T-helper 2 cell treated with Interferon-gamma antibody and Interleukin-4, amounts not matched to agents 5 μg/mL and 100 μg/mL, for 36 hours (primary cell): ENCODE data around the gene IQCH.

Source experiments
- DNase-seq: peaks from one replicate; pipeline ENCODE4 v3.0.0; 2021; ENCODE audit warnings: low spot score
- H3K27ac Mint-ChIP-seq: one replicate; pipeline ENCODE4 v1.8.0; 2021; ENCODE audit warnings: mild to moderate bottlenecking, mixed read lengths
- H3K27me3 Mint-ChIP-seq: one replicate; pipeline ENCODE4 v1.8.0; 2021; ENCODE audit warnings: low read depth, mixed read lengths
- H3K36me3 Mint-ChIP-seq: one replicate; pipeline ENCODE4 v1.8.0; 2021; ENCODE audit warnings: low read depth, mixed read lengths
- H3K4me1 Mint-ChIP-seq: one replicate; pipeline ENCODE4 v1.8.0; 2021; ENCODE audit warnings: low read depth, mixed read lengths
- H3K4me3 Mint-ChIP-seq: one replicate; pipeline ENCODE4 v1.8.0; 2022; ENCODE audit warnings: mild to moderate bottlenecking, moderate library complexity, mixed read lengths
- H3K9me3 Mint-ChIP-seq: one replicate; pipeline ENCODE4 v1.8.0; 2021; ENCODE audit warnings: mixed read lengths

The IQCH gene

DNA sequence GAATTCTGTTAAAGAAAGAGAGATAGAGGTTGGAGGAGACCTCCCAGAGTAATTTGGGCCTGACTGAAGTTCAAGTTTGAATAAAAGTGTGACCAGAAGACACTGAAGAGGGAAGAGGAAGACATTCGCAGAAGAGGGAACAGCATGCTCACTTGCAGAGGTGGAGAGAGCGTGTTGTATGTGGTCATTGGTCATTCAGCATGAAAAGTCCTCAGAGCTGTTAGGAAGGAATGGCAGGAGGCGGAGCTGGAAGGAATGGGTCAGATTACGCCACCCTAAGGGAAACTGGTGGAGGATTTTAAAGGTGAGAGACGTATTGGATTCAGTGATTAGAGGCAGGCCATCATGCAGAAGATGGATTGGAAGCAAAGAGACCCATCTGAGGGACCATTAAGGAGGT, 41.6 kb downstream of the IQCH start:
- Mint-ChIP-seq H3K27ac (no peak overlapping the region), H3K4me3 (no peak overlapping the region), H3K4me1 (no peaks in the 10 kb centered on the region), H3K36me3 (no peaks in the 10 kb centered on the region), H3K27me3 (peaks cover 16% of the 10 kb centered on the region), H3K9me3 (no peaks in the 10 kb centered on the region)
- DNase-seq, result no peak

DNA sequence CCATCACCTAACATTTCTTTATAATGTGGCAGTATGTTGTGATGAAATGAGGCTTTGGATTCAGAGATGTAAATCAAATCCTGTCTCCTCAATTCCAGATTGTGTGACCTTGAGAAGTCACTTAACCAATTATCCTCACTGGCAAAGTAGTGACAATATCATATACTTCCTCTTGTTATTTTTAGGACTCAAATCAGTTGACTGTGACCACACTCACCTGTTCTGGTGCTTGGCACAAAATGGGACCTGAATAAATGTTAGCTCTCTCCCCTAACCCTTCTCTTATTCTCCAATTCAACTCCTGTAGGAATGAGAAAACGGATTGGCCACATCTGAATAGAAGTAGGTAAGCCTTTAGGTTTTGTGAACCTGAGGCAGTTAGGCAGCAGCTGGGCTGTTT, 42.1 kb downstream of the IQCH start:
- no peak for DNase-seq
- no peaks in the 10 kb centered on the region for H3K36me3 Mint-ChIP-seq
- no peak overlapping the region for H3K27ac Mint-ChIP-seq
- H3K9me3 Mint-ChIP-seq, result no peaks in the 10 kb centered on the region
- H3K4me1 Mint-ChIP-seq, result no peaks in the 10 kb centered on the region
- H3K27me3 Mint-ChIP-seq, result peaks cover 16% of the 10 kb centered on the region
- no peak overlapping the region for H3K4me3 Mint-ChIP-seq

DNA sequence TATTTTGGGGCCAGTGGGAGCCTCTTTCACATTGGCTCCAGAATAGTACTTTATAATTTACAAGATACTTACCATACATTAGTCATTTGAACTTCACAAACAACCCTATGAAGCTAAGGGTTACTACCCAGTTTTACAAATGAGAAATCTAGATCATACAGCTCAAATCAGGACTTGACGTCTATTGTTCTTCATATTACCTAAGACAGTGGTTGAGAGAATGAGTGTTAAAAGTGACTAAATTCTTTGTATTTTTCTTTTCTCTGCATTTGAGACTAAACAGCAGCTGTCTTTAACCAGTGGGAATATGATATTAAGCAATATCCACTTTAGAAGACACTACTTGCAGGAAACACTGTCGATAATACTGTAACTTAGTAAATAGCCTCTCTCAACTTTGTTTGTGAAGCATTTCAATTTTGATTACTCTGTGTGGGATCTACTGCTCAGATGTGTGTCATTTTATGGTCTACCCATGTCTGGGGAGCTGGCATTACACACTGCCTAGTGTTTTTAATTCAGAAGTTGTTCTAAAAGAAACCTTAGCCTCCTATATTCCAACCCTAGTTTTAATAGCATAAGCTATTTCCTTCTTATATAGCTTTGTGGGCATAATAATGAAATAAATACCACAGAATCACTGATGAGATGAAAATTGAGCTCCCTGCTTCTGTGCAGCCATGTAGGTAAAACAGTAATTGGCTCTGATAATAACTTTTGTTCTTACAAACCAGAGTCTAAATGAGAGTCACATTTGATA, 45.9 kb downstream of the IQCH start:
- Mint-ChIP-seq H3K36me3 (no peaks in the 10 kb centered on the region), H3K4me1 (no peaks in the 10 kb centered on the region), H3K27ac (no peak overlapping the region), H3K27me3 (peaks cover 24% of the 10 kb centered on the region), H3K9me3 (no peaks in the 10 kb centered on the region), H3K4me3 (no peak overlapping the region)
- DNase-seq, result no peak

DNA sequence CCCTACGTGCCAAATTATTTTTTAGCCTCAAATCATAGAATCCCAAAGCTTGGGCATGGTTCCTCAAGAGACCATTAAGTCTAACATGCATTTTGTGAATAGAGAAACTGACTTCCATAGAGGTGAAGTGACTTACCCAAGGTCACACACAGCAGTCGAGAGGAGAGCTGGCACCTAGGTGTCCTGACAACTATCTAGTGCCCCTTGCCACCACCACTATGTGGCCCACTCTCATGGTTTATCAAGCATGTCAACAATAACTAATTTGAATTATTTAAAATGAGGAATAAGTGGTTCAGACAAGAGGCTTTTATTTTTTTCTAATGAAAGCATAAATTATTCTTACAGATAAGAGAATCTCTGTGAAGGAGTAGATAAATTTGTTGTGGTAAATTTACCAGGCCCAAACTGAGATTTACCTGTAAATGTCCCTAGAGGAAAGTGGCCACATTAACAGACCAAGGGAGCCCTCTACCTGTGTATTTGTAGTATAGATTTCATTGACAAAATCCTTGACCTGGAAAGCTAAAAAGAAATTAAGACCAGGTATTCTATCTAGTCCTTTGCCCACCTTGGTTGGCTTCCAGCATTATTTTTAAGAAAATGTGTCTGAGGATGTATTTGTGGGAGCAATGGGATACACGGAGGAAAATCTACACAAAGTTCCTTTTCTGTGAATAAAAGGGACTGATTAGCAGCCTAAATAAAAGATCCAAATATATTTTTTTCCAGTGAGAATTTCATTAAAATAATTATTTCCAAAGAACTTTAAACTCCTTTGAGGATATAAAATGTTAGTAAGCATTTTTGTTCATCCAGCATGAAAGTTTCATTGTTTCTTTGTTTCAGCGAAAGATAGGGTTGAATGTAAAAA, 49.1 kb downstream of the IQCH start:
- peaks cover 33% of the 10 kb centered on the region for H3K27me3 Mint-ChIP-seq
- no peak overlapping the region for H3K27ac Mint-ChIP-seq
- no peaks in the 10 kb centered on the region for H3K9me3 Mint-ChIP-seq
- H3K4me3 Mint-ChIP-seq, result no peak overlapping the region
- no peaks in the 10 kb centered on the region for H3K4me1 Mint-ChIP-seq
- no peak for DNase-seq
- no peaks in the 10 kb centered on the region for H3K36me3 Mint-ChIP-seq

DNA sequence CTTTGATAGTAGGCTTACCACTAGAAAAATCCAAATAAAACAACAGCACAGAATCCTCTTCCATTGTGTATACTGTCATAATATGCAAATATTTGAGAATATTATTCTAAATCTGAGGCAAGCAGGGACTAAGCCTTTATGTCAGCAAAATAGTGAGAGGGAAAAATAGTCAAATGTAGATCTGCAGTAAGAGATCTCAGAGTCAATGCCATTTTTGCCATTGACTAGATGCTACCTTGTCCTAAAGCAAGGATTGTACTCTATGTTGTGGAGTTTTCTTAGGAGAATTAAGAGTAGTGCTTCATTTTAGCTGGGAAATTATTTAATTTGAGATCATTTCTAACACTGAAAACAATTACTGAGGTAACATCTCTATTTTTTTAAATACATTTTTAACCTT, 50.2 kb downstream of the IQCH start:
- H3K36me3 Mint-ChIP-seq, result no peaks in the 10 kb centered on the region
- no peak overlapping the region for H3K4me3 Mint-ChIP-seq
- no peaks in the 10 kb centered on the region for H3K4me1 Mint-ChIP-seq
- no peaks in the 10 kb centered on the region for H3K9me3 Mint-ChIP-seq
- no peak for DNase-seq
- H3K27ac Mint-ChIP-seq, result no peak overlapping the region
- peaks cover 37% of the 10 kb centered on the region for H3K27me3 Mint-ChIP-seq

DNA sequence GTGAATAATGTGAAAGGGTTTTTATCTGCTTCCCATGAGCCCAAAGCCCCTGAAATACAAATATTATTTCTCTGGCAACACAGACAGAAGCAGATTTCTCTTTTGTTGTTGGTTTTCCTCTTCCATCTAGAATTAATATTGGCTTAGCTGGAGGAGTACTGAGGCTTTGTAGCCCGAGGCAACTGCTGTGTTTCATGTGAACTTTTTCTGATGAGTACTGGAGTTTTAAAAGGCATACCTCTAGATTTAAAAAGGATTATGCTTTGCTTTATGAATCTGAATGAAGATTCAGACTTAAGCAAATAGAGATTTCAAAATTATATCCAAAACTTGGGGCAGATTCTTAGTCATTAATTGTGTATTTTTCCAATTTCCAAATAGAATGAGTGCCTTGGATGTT, 50.9 kb downstream of the IQCH start:
- H3K4me3 Mint-ChIP-seq, result no peak overlapping the region
- H3K27me3 Mint-ChIP-seq, result peaks cover 36% of the 10 kb centered on the region
- H3K4me1 Mint-ChIP-seq, result no peaks in the 10 kb centered on the region
- no peak for DNase-seq
- H3K36me3 Mint-ChIP-seq, result no peaks in the 10 kb centered on the region
- H3K9me3 Mint-ChIP-seq, result no peaks in the 10 kb centered on the region
- no peak overlapping the region for H3K27ac Mint-ChIP-seq

DNA sequence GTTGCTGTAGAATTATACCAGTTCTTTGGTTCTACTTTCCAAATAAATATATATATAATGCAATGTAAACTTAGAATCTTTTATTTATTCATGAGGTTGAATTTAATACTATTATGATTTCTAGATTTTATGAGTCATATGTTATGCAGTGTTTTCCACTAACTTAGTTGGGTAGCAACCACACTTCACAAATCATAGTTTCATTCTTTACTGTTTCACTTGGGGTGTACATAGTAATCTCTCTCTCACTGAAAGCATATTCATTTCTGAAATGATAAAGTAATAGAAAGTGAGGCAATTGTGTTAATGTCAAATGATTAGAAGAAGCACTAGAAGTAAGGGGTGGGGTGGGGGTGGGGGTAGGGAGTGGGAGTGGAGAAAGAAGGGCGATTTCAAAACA, 52.6 kb downstream of the IQCH start:
- Mint-ChIP-seq H3K4me1 (no peaks in the 10 kb centered on the region), H3K4me3 (no peak overlapping the region), H3K27me3 (peaks cover 31% of the 10 kb centered on the region), H3K9me3 (no peaks in the 10 kb centered on the region), H3K36me3 (no peaks in the 10 kb centered on the region), H3K27ac (no peak overlapping the region)
- DNase-seq, result no peak

DNA sequence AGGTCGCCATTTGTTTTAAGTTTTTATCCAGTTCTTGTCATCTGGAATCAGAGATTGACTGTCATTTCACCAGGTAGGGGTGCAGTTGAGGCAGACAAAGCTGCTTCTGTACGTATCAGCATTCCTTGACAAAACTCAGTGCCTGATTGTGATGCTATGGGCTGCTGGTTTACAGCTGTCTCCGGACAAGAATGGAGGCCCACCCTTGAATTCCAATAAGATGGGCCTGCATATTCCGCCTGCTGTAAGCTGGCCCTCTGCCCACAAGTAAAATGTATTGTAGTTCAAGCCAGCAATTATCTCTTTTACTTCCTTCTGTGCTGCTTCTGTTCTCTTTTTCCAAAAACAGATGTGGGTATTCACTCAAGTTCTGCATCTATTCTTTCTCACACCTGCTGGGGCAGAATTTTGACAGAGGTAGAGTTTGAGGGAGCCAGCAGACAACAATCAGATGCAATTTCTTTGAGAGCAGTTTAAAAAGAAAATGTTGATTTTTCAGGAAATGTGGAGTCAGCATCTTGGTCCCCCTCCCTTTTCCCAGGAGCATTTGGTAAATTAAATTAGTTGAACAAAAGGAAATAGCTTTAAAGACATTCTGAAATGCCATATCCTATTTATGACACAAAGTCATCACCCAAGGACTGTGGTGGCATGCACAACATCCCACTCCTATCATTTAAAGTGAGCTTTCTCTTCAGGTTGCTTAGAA, 53.5 kb downstream of the IQCH start:
- Mint-ChIP-seq H3K9me3 (no peaks in the 10 kb centered on the region), H3K4me3 (no peak overlapping the region), H3K4me1 (no peaks in the 10 kb centered on the region), H3K27me3 (peaks cover 29% of the 10 kb centered on the region), H3K36me3 (no peaks in the 10 kb centered on the region), H3K27ac (no peak overlapping the region)
- no peak for DNase-seq

DNA sequence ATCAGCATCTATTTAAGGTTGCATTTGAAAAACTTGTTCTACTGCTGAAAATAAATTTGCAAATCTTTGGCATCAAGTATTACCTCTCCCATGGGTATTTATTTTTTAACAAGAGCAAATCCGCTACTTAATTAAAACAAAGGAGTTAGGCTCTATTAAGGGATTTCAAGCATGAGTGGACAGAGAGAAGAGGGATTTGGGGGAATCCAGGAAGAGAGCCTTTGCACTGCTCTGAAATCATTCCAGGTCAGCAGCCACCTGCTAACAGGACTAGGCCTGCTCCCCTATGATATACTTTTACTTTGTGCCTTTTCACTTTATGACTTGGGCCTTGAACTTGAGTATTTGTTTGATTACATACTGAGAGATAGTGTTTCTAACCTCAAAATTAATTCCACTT, 57.1 kb downstream of the IQCH start:
- H3K27me3 Mint-ChIP-seq, result peaks cover 22% of the 10 kb centered on the region
- H3K27ac Mint-ChIP-seq, result no peak overlapping the region
- H3K4me3 Mint-ChIP-seq, result no peak overlapping the region
- H3K9me3 Mint-ChIP-seq, result no peaks in the 10 kb centered on the region
- no peaks in the 10 kb centered on the region for H3K36me3 Mint-ChIP-seq
- H3K4me1 Mint-ChIP-seq, result no peaks in the 10 kb centered on the region
- DNase-seq, result no peak

DNA sequence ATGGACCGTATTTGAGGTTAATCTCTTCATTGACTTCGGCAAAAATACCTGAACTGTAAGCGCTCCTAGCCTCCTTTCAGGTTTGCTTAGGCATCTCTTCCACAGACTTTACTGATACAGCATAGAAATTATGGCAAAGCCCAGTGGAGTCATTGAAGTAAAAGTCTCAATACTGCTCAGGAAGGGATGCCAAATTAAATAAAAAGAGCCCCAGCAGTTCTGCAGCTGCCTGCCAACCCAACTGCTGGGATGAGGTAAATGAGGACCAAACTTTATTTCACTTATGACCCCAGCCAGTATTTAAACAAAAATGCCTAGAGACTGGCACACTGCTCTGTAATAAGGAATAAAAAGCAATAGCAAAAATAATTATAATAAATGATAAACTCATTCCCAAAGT, 65.4 kb downstream of the IQCH start:
- no peak overlapping the region for H3K4me3 Mint-ChIP-seq
- DNase-seq, result no peak
- H3K27me3 Mint-ChIP-seq, result peaks cover 36% of the 10 kb centered on the region
- H3K9me3 Mint-ChIP-seq, result no peaks in the 10 kb centered on the region
- H3K27ac Mint-ChIP-seq, result no peak overlapping the region
- H3K4me1 Mint-ChIP-seq, result no peaks in the 10 kb centered on the region
- H3K36me3 Mint-ChIP-seq, result no peaks in the 10 kb centered on the region

DNA sequence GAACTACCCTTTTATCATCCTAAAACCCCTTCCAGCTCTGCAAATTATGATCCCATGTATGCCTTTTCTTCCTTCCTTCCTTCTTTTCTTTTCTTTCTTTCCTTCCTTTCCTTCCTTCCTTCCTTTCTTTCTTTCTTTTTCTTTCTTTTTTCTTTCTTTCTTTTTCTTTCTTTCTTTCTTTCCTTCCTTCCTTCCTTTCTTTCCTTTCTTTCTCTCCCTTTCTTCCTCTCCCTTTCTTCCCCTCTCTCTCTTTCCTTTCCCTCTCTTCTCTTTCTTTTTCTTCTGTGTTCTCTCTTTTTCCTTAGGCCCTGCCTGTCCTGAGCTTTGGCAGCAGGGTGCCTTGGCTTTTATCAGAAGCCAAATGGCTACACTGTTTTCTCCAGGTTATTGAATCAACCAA, 66.8 kb downstream of the IQCH start:
- no peak overlapping the region for H3K4me3 Mint-ChIP-seq
- no peak for DNase-seq
- no peak overlapping the region for H3K27ac Mint-ChIP-seq
- H3K4me1 Mint-ChIP-seq, result no peaks in the 10 kb centered on the region
- H3K36me3 Mint-ChIP-seq, result no peaks in the 10 kb centered on the region
- H3K27me3 Mint-ChIP-seq, result peaks cover 35% of the 10 kb centered on the region
- H3K9me3 Mint-ChIP-seq, result no peaks in the 10 kb centered on the region

DNA sequence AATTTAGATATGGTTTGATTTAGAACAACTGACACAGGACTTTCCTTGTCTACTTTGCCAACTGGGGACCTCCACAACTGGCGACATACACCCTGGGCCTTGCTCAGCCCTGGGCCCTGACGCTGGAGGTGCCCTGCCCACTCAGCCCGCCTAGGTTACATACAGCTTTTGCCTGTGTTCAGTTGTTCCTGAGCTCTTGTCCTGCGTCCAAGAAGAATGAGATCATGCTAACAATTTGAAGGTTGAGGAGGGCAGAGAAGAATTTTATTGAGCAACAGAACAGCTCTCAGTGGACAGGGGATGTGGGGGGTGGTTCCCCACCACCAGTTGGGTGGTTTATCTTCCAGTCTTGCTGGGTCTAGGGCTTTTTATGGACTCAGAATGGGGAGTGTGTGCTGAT, 67.9 kb downstream of the IQCH start:
- Mint-ChIP-seq H3K27me3 (peaks cover 31% of the 10 kb centered on the region), H3K4me1 (no peaks in the 10 kb centered on the region), H3K36me3 (no peaks in the 10 kb centered on the region), H3K9me3 (no peaks in the 10 kb centered on the region), H3K27ac (no peak overlapping the region), H3K4me3 (no peak overlapping the region)
- DNase-seq, result no peak

DNA sequence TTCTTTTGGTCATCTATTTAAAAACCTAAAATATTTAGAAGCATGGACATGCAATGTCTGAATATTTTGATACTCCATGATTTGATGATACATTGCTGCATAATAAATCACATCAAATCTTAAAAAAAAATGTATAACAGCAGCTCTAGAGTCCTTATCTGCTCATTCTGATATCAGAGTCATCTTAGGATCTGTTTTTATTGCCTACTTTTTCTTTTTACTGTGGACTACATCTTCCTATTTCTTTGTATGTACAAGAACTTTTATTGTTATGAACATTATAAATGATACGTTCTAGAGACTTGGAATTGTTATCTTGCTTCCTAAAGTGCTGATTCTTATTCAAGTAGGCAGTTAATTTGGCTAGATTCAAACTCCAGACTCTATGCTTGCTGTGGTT, 72.7 kb downstream of the IQCH start:
- Mint-ChIP-seq H3K9me3 (no peaks in the 10 kb centered on the region), H3K4me3 (no peak overlapping the region), H3K4me1 (no peaks in the 10 kb centered on the region), H3K36me3 (no peaks in the 10 kb centered on the region), H3K27me3 (peaks cover 29% of the 10 kb centered on the region), H3K27ac (no peak overlapping the region)
- no peak for DNase-seq

DNA sequence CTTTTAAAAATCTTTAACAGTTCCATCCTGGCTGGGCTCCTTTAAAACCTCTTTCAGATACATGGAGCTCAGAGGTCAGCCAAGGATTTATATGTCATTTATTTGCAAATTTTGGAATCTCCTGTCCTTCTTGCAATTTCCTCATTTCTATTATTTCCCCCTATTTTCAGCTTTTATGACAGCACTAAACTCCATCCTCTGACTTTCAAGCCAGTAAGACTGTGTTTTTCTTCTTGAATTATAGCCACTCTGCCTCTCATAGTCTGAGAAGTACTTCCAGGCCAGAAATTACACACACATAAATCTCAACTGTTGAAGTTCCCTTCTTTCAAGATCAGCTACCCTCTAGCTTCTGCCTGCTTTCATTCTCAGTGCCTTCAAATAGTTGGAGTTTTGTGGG, 73.2 kb downstream of the IQCH start:
- H3K27ac Mint-ChIP-seq, result no peak overlapping the region
- H3K4me3 Mint-ChIP-seq, result no peak overlapping the region
- no peaks in the 10 kb centered on the region for H3K4me1 Mint-ChIP-seq
- no peaks in the 10 kb centered on the region for H3K9me3 Mint-ChIP-seq
- no peaks in the 10 kb centered on the region for H3K36me3 Mint-ChIP-seq
- DNase-seq, result no peak
- peaks cover 27% of the 10 kb centered on the region for H3K27me3 Mint-ChIP-seq
